Skin epidermis (tissue), 12 donors: ENCODE results near the gene TRAK1.
A peak's percentile ranks its signal among the peaks of the same experiment; 100 is the strongest.

ENCODE experiments used
- H3K27ac ChIP-seq, 21 experiments: fragments of 200-600 bp; sonication (generic) in 11 of 21; one replicate each; pipeline ENCODE4 v1.5.0; 2020; ENCODE audit warnings: mild to moderate bottlenecking in 3 of 21, inconsistent platforms in 2 of 21, moderate library complexity in 2 of 21
- H3K4me3 ChIP-seq, 7 experiments: fragments of 200-600 bp; sonication (generic) in 2 of 7; one replicate each; pipeline ENCODE4 v1.5.0; 2020; ENCODE audit warnings: inconsistent platforms in 2 of 7, mild to moderate bottlenecking in 2 of 7, moderate library complexity in 1 of 7

The TRAK1 gene

GRCh38 chr3:42262525-42262924 lies 171.4 kb downstream of the TRAK1 start:
- H3K4me3 ChIP-seq: no peak overlapping the region

GRCh38 chr3:42263354-42264346 lies 172.5 kb downstream of the TRAK1 start:
- peak overlapping the region in 1 of 7 experiments; percentile 7 for H3K4me3 ChIP-seq
- H3K27ac ChIP-seq: no peak overlapping the region

More at GRCh38 chr3:42262525-42262924, 171.4 kb downstream of the TRAK1 start:
- no peak overlapping the region for H3K27ac ChIP-seq

- H3K27ac ChIP-seq: no peak overlapping the region
- H3K4me3 ChIP-seq: no peak overlapping the region
These were observed 173.4 kb downstream of the TRAK1 start for GRCh38 chr3:42264399-42265058.

- no peak overlapping the region for H3K4me3 ChIP-seq
- no peak overlapping the region for H3K27ac ChIP-seq
These were observed 174.2 kb downstream of the TRAK1 start for GRCh38 chr3:42265059-42265991.

GRCh38 chr3:42266085-42266484 lies 174.9 kb downstream of the TRAK1 start, which contains the start of gene CCK:
Gene CCK, minus strand, starts transcription at chr3:42266185. Its CDS starts 2,555 bp downstream, at chr3:42263630.
- H3K4me3 ChIP-seq: no peak within 1 kb of the TSS
- no peak within 1 kb of the TSS for H3K27ac ChIP-seq

GRCh38 chr3:42267878-42268277 lies 176.7 kb downstream of the TRAK1 start:
- Histone ChIP-seq H3K27ac (no peak overlapping the region), H3K4me3 (no peak overlapping the region)

- H3K4me3 ChIP-seq: no peak overlapping the region
- H3K27ac ChIP-seq: no peak overlapping the region
These were observed 178.5 kb downstream of the TRAK1 start for GRCh38 chr3:42269647-42270046.

GRCh38 chr3:42270561-42270960 lies 179.4 kb downstream of the TRAK1 start:
- no peak overlapping the region for H3K27ac ChIP-seq
- no peak overlapping the region for H3K4me3 ChIP-seq

GRCh38 chr3:42271786-42272185 lies 180.6 kb downstream of the TRAK1 start:
- Histone ChIP-seq H3K27ac (no peak overlapping the region), H3K4me3 (no peak overlapping the region)

- Histone ChIP-seq H3K4me3 (no peak overlapping the region), H3K27ac (no peak overlapping the region)
These were observed 182.2 kb downstream of the TRAK1 start for GRCh38 chr3:42273361-42273760.

- Histone ChIP-seq H3K4me3 (no peak overlapping the region), H3K27ac (no peak overlapping the region)
These were observed 183.1 kb downstream of the TRAK1 start for GRCh38 chr3:42274266-42274665.

GRCh38 chr3:42275217-42275616 lies 184.1 kb downstream of the TRAK1 start:
- Histone ChIP-seq H3K4me3 (no peak overlapping the region), H3K27ac (no peak overlapping the region)
